Measurements from ENCODE around the gene UACA.

The UACA gene

DNA sequence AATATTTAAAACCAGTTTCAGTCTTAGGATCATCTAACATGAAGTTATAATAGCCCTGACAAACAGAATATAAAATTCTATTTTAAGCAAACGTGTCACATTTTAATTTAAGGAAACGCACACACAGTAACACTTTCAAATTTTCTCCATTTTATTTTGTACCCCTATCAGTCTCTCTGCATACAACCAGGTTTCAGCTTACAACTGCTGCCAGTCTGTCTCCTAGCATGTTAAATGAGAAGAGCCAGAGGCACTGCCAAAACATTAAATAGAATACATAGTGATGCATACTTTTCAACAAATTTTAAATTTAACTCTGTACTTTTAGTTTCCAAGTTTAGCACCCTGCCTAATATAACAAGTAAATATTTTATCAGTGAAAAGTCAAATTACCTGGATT is 60.8 kb downstream of the UACA start:
- no peak for FAIRE-seq
- DNase-seq (ENCODE audit: insufficient read length) = no peak
- TF ChIP-seq TAF1 (IDR thresholded peaks at IDR 0.05; ENCODE audit: borderline replicate concordance, low read depth, low read length) = no peak

DNA sequence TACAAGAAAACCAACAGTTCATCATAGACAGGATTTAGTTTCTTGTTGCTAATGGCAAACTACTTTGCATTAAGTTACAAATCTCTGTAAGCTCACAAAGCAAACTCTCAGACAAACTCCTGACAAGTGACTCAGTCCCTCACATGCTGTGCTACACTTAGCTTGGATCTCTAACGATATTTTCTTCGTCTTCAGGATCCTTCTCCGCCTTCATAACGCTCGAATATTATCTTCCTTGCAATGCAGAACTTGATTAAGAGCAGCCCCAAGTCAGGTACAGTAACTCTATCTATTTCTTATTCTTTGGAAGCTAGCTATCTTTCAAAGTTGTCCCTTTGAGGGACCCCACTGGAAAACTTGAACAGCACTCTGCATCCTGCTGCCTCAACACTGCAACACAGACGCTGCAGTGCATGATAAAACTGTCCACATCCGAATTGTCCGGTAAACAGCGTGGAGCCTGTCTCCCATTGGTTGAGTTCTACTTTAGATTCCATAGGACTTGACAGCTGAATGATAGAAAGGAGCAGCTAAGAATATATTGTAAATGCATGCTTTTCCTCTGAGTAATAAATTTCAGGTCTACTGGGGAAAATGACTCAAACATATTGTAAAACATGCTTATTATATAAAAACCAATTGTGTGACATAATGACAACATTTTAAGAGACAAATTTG is 61.3 kb downstream of the UACA start:
- no peak for TF ChIP-seq POLR2AphosphoS5 (IDR thresholded peaks at IDR 0.05; ENCODE audit: low read depth, low read length)
- TF ChIP-seq POLR2A (IDR thresholded peaks at IDR 0.05; ENCODE audit: low read depth, low read length) = no peak
- no peak for TF ChIP-seq TAF1 (IDR thresholded peaks at IDR 0.05; ENCODE audit: borderline replicate concordance, low read depth, low read length)
- DNase-seq (ENCODE audit: insufficient read length) = no peak
- no peak for FAIRE-seq

DNA sequence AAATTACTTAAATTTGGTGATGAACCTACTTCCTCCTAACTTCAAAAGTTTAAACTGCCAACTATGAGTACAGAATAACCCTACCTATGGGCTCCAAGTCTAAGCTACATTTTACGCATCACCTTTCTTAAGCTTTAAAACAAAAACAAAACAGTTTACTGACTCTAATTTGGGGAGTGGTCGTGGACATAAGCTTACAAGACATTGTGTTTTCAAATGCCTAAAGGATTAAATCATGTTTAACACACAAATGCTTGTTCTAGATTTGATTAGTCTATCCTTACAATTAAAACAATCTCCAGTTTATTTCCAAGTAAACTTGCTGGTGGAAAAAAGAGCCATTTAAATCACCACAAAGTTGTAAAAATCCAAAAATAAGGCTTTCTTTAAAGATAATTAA is 62.2 kb downstream of the UACA start:
- DNase-seq (ENCODE audit: insufficient read length) (no peak), FAIRE-seq (no peak)
- TF ChIP-seq POLR2AphosphoS5 (IDR thresholded peaks at IDR 0.05; ENCODE audit: low read depth, low read length) = no peak
- TF ChIP-seq TAF1 (IDR thresholded peaks at IDR 0.05; ENCODE audit: borderline replicate concordance, low read depth, low read length) = no peak
- no peak for TF ChIP-seq POLR2A (IDR thresholded peaks at IDR 0.05; ENCODE audit: low read depth, low read length)

DNA sequence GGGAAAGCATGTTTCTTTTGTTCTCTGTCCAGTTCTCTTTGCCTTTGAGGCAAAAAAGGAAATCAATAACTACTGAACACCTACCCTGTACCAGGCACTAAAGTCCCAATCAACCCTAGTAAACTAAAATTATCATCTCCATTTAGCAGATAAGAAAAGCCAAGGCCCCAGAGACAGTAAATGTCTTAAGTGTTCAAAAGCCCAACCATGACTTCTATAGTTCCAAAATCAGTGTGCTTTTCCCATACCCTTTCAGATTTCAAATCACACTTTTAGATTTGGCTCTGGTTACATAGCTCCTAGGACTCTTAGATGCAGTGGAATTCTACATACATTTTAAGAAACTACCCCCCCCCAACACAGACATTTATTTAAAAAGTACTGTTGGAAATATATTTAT is 63.5 kb downstream of the UACA start:
- FAIRE-seq = no peak
- DNase-seq (ENCODE audit: insufficient read length) = no peak
- TF ChIP-seq POLR2AphosphoS5 (IDR thresholded peaks at IDR 0.05; ENCODE audit: low read depth, low read length) (no peak), TAF1 (IDR thresholded peaks at IDR 0.05; ENCODE audit: borderline replicate concordance, low read depth, low read length) (no peak), POLR2A (IDR thresholded peaks at IDR 0.05; ENCODE audit: low read depth, low read length) (no peak)

DNA sequence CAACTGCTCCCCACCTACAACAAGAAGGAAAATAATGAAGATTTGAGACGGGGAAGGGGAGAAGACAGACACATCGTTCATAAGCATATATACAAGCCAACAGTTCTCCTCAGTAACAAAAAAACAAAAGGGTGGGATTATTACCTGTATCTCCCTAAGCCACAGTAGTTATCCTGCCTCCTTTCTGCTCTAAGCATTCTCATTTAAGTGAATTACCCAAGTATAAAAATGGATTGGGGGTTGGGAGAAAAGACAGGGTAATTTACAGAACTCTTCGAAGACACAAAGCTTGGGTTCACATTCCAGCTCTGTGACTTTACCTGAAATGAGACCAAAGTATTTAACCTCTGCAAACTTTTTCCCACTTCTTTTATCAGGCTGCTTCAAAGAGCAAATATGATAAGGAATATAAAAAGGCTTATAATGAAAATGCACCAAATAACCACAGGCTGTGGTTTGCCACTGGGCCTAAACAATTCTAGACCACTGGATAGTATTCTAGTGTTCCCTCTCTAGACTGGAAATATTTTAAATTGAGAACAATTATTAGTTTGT is 64.4 kb downstream of the UACA start:
- FAIRE-seq = no peak
- TF ChIP-seq POLR2A (IDR thresholded peaks at IDR 0.05; ENCODE audit: low read depth, low read length) (no peak), TAF1 (IDR thresholded peaks at IDR 0.05; ENCODE audit: borderline replicate concordance, low read depth, low read length) (no peak), POLR2AphosphoS5 (IDR thresholded peaks at IDR 0.05; ENCODE audit: low read depth, low read length) (no peak)
- DNase-seq (ENCODE audit: insufficient read length) = no peak

DNA sequence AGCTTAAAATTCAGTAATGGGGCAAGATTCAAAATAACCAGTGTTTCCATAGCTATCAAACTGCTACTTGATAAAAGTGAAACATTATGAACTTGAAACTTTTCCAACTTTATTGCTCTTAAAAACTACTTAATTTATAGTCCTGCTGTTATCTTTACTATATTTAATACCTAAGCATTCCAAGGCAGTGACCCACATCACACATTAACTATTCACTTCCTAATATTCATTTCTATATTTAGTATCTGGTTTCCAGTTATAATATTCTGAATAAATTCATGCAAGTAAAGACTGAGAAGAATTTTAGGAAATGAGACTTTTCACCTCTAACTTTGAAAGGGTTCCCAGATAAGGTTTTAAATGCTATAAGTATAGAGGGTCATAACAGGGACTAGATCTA is 64.9 kb downstream of the UACA start:
- no peak for TF ChIP-seq POLR2AphosphoS5 (IDR thresholded peaks at IDR 0.05; ENCODE audit: low read depth, low read length)
- TF ChIP-seq TAF1 (IDR thresholded peaks at IDR 0.05; ENCODE audit: borderline replicate concordance, low read depth, low read length) = no peak
- no peak for TF ChIP-seq POLR2A (IDR thresholded peaks at IDR 0.05; ENCODE audit: low read depth, low read length)
- DNase-seq (ENCODE audit: insufficient read length) = no peak
- no peak for FAIRE-seq

DNA sequence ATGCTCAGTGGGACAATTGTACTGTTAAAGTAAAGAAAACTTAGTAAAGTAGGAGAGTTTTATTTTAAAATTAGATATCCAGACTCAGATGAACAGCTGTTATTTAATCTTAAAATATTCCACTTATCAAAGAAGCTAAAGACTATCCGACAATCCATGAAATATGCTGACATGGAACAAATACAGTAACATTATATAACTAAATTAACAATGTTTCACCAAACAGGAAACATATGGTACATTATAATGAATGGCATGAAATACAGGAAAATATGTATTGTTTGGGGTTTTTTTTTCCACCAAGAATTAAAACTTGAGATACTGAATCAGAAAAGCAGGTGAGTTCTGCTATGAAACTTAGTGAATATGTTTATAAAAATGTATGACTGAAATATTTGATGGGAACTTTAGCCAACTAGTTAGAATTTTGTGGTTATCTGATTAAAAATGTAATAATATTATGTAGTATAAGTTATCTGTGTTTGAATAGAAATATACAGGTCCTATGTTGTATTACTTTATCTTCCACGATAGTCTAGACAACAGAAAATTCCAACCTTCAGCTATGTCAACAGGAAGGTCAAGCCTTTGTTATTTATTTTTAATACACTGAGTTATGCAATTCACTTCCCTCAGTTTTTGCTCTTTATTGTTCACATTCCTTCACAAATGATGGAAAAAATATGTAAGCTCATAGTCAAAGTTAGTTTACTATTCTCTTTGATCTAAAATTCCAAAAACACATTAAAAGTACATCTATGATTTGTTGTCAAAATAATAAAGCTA is 72.7 kb downstream of the UACA start:
- no peak for FAIRE-seq
- no peak for DNase-seq (ENCODE audit: insufficient read length)
- TF ChIP-seq TAF1 (IDR thresholded peaks at IDR 0.05; ENCODE audit: borderline replicate concordance, low read depth, low read length) (no peak), POLR2AphosphoS5 (IDR thresholded peaks at IDR 0.05; ENCODE audit: low read depth, low read length) (no peak), POLR2A (IDR thresholded peaks at IDR 0.05; ENCODE audit: low read depth, low read length) (no peak)

DNA sequence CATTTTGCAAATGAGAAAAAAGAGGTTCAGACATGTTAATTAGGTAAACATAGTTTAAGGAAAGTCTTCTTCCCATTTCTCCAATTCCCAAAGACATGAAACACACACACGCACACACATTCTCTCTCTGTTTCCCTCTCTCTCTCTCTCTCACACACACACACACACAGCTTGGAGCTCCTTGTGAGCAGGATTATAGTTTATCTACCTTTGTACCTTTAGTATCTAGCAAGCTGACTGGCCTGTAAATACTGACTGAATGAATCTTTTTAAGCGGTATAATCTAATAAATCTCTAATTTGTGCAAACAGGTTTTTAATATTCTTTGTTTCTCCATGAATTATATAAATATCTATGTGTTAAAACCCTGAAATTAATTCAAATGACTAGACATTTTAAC is 73.3 kb downstream of the UACA start:
- DNase-seq (ENCODE audit: insufficient read length) (no peak), FAIRE-seq (no peak)
- TF ChIP-seq POLR2A (IDR thresholded peaks at IDR 0.05; ENCODE audit: low read depth, low read length) = no peak
- no peak for TF ChIP-seq TAF1 (IDR thresholded peaks at IDR 0.05; ENCODE audit: borderline replicate concordance, low read depth, low read length)
- no peak for TF ChIP-seq POLR2AphosphoS5 (IDR thresholded peaks at IDR 0.05; ENCODE audit: low read depth, low read length)

DNA sequence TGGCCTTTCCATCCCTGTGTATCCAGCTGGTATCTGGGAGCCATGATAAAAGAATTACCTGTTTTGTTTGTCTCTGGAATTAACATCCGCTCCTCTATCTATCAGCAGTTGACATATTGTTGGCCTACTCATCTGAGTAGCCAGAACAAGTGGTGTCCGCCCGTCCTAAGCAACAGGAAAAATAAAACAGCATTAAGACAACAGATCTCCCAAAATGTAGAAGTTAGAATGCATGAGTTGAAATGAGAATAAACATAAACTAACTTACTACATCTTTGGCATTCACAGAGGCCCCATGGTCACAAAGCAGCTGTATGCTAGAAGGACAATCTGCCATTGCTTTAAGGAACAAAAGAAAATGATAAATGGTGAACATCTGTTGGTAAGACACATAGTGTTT is 75.9 kb downstream of the UACA start:
- TF ChIP-seq POLR2A (IDR thresholded peaks at IDR 0.05; ENCODE audit: low read depth, low read length) (no peak), TAF1 (IDR thresholded peaks at IDR 0.05; ENCODE audit: borderline replicate concordance, low read depth, low read length) (no peak), POLR2AphosphoS5 (IDR thresholded peaks at IDR 0.05; ENCODE audit: low read depth, low read length) (no peak)
- no peak for FAIRE-seq
- no peak for DNase-seq (ENCODE audit: insufficient read length)

DNA sequence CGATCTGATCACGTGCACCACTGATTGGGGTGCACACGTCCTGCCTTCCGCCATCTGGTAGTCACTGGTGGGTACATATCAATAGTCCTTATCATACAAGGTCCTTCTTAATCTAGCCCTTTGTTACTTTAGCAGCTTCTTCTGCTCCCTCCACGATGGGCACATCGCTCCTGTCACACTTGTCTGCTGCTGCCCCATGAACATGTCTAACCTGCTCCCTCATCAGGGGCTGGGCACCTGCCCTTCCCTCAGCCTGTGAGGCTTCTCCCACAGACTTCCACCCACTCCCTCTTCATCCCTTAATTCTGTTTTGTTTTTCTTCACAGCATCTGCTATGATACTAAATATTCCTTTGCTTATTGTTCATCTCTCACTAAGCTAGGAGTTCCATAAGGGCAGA is 82.5 kb downstream of the UACA start:
- TF ChIP-seq POLR2A (IDR thresholded peaks at IDR 0.05; ENCODE audit: low read depth, low read length) (no peak), TAF1 (IDR thresholded peaks at IDR 0.05; ENCODE audit: borderline replicate concordance, low read depth, low read length) (no peak), POLR2AphosphoS5 (IDR thresholded peaks at IDR 0.05; ENCODE audit: low read depth, low read length) (no peak)
- FAIRE-seq (no peak), DNase-seq (ENCODE audit: insufficient read length) (no peak)

DNA sequence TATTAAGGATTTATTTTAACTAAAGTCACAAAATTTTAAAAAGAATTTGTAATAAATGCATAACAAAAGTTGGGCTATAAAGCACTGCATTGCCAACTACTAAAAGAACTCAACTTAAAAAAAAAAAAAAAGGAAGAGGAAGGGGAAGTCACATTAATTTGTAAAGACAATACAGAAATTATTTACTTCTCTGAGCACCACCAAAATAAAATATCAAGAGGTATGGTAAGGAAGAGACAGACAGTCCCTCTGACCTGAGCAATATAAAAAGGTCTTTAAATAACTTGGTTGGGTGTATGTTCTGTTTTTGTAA is 83.5 kb downstream of the UACA start:
- no peak for TF ChIP-seq TAF1 (IDR thresholded peaks at IDR 0.05; ENCODE audit: borderline replicate concordance, low read depth, low read length)
- no peak for TF ChIP-seq POLR2A (IDR thresholded peaks at IDR 0.05; ENCODE audit: low read depth, low read length)
- FAIRE-seq = no peak

DNA sequence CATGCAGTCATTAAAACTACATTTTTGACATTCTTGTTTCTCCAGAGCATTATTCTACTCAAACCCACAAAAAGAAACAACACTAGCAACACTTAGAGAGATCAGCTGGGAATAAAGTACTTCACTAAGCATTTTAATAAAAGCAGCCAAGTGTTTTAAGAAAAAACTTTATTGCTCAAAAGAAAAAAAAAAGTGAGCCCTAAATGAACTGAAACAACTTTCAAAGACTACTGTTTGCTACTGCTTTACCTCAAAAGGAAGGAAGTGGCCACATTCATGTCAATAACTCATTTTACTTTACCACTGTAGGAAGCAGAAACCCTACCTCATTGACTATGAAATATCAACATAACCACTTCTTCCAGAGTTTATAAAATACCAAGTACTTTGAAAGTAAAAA is 91.3 kb downstream of the UACA start:
- TF ChIP-seq TAF1 (IDR thresholded peaks at IDR 0.05; ENCODE audit: borderline replicate concordance, low read depth, low read length) (no peak), POLR2A (IDR thresholded peaks at IDR 0.05; ENCODE audit: low read depth, low read length) (no peak), POLR2AphosphoS5 (IDR thresholded peaks at IDR 0.05; ENCODE audit: low read depth, low read length) (no peak)
- FAIRE-seq (peak; percentile 90), DNase-seq (ENCODE audit: insufficient read length) (no peak)

More for the DNA sequence above, 83.5 kb downstream of the UACA start:
- no peak for DNase-seq (ENCODE audit: insufficient read length)
